GM10266 (cell line): ENCODE data around the gene ADGRF4.

Experiments
- DNase-seq: peaks from one replicate; pipeline ENCODE4 v3.0.0; 2012; ENCODE audit errors: extremely low spot score
- TF ChIP-seq, protein P1 (sequence below): IDR thresholded peaks from 2 replicates; pipeline ENCODE4 v1.5.1; 2012; ENCODE audit warnings: mild to moderate bottlenecking, low read depth; ENCODE audit not compliant: control insufficient read depth, insufficient read depth; ENCODE audit errors: missing control alignments

ADGRF4 gene

DNA sequence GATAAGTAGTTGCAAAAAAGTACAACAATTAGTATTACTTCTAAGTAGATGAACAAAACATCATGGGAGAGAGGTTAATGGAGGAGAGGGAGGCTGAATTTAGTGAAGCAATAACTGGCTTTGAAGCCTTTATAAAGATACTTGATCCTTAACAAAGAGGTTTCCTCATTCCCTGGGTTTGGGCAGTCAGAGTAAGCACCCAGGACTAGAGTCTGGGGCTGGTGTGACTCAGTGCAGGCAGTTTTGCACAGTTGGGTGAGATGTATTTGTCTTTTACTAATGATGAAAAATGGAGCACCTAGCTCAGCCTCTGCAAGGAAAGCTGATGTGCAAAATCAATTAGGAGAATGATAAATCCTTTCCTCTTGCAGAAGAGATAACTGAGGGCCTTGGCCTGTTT lies 71.6 kb downstream of the ADGRF4 start:
- TF ChIP-seq, protein P1, sequence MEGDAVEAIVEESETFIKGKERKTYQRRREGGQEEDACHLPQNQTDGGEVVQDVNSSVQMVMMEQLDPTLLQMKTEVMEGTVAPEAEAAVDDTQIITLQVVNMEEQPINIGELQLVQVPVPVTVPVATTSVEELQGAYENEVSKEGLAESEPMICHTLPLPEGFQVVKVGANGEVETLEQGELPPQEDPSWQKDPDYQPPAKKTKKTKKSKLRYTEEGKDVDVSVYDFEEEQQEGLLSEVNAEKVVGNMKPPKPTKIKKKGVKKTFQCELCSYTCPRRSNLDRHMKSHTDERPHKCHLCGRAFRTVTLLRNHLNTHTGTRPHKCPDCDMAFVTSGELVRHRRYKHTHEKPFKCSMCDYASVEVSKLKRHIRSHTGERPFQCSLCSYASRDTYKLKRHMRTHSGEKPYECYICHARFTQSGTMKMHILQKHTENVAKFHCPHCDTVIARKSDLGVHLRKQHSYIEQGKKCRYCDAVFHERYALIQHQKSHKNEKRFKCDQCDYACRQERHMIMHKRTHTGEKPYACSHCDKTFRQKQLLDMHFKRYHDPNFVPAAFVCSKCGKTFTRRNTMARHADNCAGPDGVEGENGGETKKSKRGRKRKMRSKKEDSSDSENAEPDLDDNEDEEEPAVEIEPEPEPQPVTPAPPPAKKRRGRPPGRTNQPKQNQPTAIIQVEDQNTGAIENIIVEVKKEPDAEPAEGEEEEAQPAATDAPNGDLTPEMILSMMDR: no peak
- DNase-seq: no peak
